Type B pancreatic cell (in vitro differentiated cells): ENCODE results near the gene RBFOX1. TPM values are rescaled to one million over a fixed set of nuclear protein-coding genes. Genes with fewer than 3 reads are reported as not detected.

Experiments used
- DNase-seq: peaks from one replicate; pipeline ENCODE4 v3.0.0; 2021; ENCODE audit warnings: mixed read lengths; ENCODE audit not compliant: unreplicated experiment; ENCODE audit errors: extremely low spot score
- H3K27ac Mint-ChIP-seq: 2 replicates; pipeline ENCODE4 v1.8.0; 2021; ENCODE audit warnings: mild to moderate bottlenecking, mixed read lengths
- H3K27me3 Mint-ChIP-seq: 2 replicates; pipeline ENCODE4 v1.8.0; 2021; ENCODE audit warnings: mixed read lengths
- H3K36me3 Mint-ChIP-seq: 2 replicates; pipeline ENCODE4 v1.8.0; 2021; ENCODE audit warnings: mixed read lengths
- H3K4me1 Mint-ChIP-seq: one replicate; pipeline ENCODE4 v1.8.0; 2021; ENCODE audit warnings: mixed read lengths; ENCODE audit not compliant: unreplicated experiment
- H3K4me3 Mint-ChIP-seq: 2 replicates; pipeline ENCODE4 v1.8.0; 2021; ENCODE audit warnings: mild to moderate bottlenecking, mixed read lengths
- H3K9me3 Mint-ChIP-seq: 2 replicates; pipeline ENCODE4 v1.8.0; 2021; ENCODE audit warnings: mixed read lengths
- CTCF ChIP-seq: fragments of 200-600 bp; sonication (generic); conservative IDR thresholded peaks from 2 replicates; pipeline ENCODE4 v1.5.0; 2021; ENCODE audit warnings: antibody characterized with exemption, mild to moderate bottlenecking
- total RNA-seq: library from RNA; stranded (reverse); gene quantifications from 2 replicates; pipeline ENCODE4 v1.2.1, GENCODE V29; 2021; ENCODE audit warnings: low replicate concordance

The RBFOX1 gene
- total RNA-seq, 1 donor from 2014 or later, result 21.0 TPM

DNA sequence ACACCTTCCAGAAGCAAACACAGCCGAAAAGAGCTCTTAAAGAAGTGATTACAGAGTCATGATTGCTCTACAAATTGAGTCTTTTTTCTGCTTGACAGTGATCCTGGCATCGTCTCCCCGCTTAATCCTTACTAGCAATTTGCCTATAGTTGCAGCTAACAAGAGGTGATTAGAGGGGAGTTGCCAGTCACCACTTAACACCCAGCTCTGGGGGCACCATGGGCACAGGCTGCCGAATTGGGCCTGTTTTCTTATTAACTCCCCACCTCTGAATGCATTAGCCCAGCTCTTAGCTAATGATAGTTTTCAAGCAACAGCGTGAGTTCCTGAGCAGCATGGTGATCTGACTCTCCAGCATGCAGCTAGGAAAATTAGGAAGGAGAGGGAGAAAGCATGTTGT is 93.5 kb downstream of the RBFOX1 start:
- H3K4me3 Mint-ChIP-seq, result no peak overlapping the region
- no peak overlapping the region for H3K27ac Mint-ChIP-seq
- no peak for TF ChIP-seq CTCF
- no peaks in the 10 kb centered on the region for H3K36me3 Mint-ChIP-seq
- H3K27me3 Mint-ChIP-seq, result peaks cover 9% of the 10 kb centered on the region
- DNase-seq, result no peak
- no peaks in the 10 kb centered on the region for H3K4me1 Mint-ChIP-seq
- H3K9me3 Mint-ChIP-seq, result no peaks in the 10 kb centered on the region

GRCh38 chr16:7431723-7432122 is 99.1 kb downstream of the RBFOX1 start:
- peaks cover under 1% of the 10 kb centered on the region for H3K27me3 Mint-ChIP-seq
- no peak for TF ChIP-seq CTCF
- no peaks in the 10 kb centered on the region for H3K36me3 Mint-ChIP-seq
- no peaks in the 10 kb centered on the region for H3K9me3 Mint-ChIP-seq
- H3K4me1 Mint-ChIP-seq, result no peaks in the 10 kb centered on the region
- no peak overlapping the region for H3K4me3 Mint-ChIP-seq
- no peak overlapping the region for H3K27ac Mint-ChIP-seq
- DNase-seq, result no peak

- DNase-seq, result no peak
- Mint-ChIP-seq H3K27ac (no peak overlapping the region), H3K36me3 (no peaks in the 10 kb centered on the region), H3K9me3 (no peaks in the 10 kb centered on the region), H3K4me3 (no peak overlapping the region), H3K27me3 (no peaks in the 10 kb centered on the region), H3K4me1 (no peaks in the 10 kb centered on the region)
- TF ChIP-seq CTCF, result no peak
These were observed 103.7 kb downstream of the RBFOX1 start for GRCh38 chr16:7436306-7436705.

GRCh38 chr16:7437135-7437804 is 104.6 kb downstream of the RBFOX1 start:
- peaks cover 1% of the 10 kb centered on the region for H3K27me3 Mint-ChIP-seq
- no peak overlapping the region for H3K4me3 Mint-ChIP-seq
- H3K9me3 Mint-ChIP-seq, result no peaks in the 10 kb centered on the region
- TF ChIP-seq CTCF, result no peak
- DNase-seq, result no peak
- no peak overlapping the region for H3K27ac Mint-ChIP-seq
- H3K36me3 Mint-ChIP-seq, result no peaks in the 10 kb centered on the region
- peaks cover 1% of the 10 kb centered on the region for H3K4me1 Mint-ChIP-seq

- DNase-seq, result no peak
- no peaks in the 10 kb centered on the region for H3K9me3 Mint-ChIP-seq
- peaks cover 7% of the 10 kb centered on the region for H3K4me1 Mint-ChIP-seq
- no peak overlapping the region for H3K27ac Mint-ChIP-seq
- no peak for TF ChIP-seq CTCF
- H3K36me3 Mint-ChIP-seq, result no peaks in the 10 kb centered on the region
- H3K4me3 Mint-ChIP-seq, result no peak overlapping the region
- H3K27me3 Mint-ChIP-seq, result peaks cover 5% of the 10 kb centered on the region
These were observed 105.2 kb downstream of the RBFOX1 start for GRCh38 chr16:7437843-7438242.
